ENCODE data around the gene NEUROD2. TPM values are rescaled to one million over a fixed set of nuclear protein-coding genes. Genes with fewer than 3 reads are reported as not detected.

NEUROD2 gene
- total RNA-seq, 1 donor from 2014 or later, result not detected

GRCh38 chr17:39611401-39612112, 3.8 kb upstream of the NEUROD2 start:
- no peak overlapping the region for H3K4me3 Mint-ChIP-seq (ENCODE audit: low read depth)
- no peak overlapping the region for H3K27ac Mint-ChIP-seq
- intact Hi-C loops (cut with micrococcal nuclease), result no loop called here
- H3K36me3 Mint-ChIP-seq (ENCODE audit: low read depth), result no peaks in the 10 kb centered on the region
- peaks cover 45% of the 10 kb centered on the region for H3K27me3 Mint-ChIP-seq (ENCODE audit: low read depth)
- no peaks in the 10 kb centered on the region for H3K9me3 Mint-ChIP-seq
- no peak for DNase-seq (ENCODE audit: low spot score)
- peaks cover 3% of the 10 kb centered on the region for H3K4me1 Mint-ChIP-seq (ENCODE audit: low read depth)

- H3K27me3 Mint-ChIP-seq (ENCODE audit: low read depth), result peaks cover 40% of the 10 kb centered on the region
- intact Hi-C loops (cut with micrococcal nuclease), result loop anchor here (10.0 kb wide), 1 partner anchor 385 kb away; the partner anchor contains the start of gene STAC2
Observed at GRCh38 chr17:39609416-39610025, 1.8 kb upstream of the NEUROD2 start.

GRCh38 chr17:39608142-39608981, 642 bp upstream of the NEUROD2 start:
- Mint-ChIP-seq H3K4me1 (ENCODE audit: low read depth) (peaks cover 5% of the 10 kb centered on the region), H3K36me3 (ENCODE audit: low read depth) (no peaks in the 10 kb centered on the region), H3K4me3 (ENCODE audit: low read depth) (no peak overlapping the region), H3K27me3 (ENCODE audit: low read depth) (peaks cover 47% of the 10 kb centered on the region), H3K27ac (no peak overlapping the region), H3K9me3 (no peaks in the 10 kb centered on the region)
- intact Hi-C loops (cut with micrococcal nuclease), result loop anchor here (10.0 kb wide), 1 partner anchor 384 kb away; the partner anchor contains the start of gene STAC2
- no peak for DNase-seq (ENCODE audit: low spot score)

More at GRCh38 chr17:39609416-39610025, 1.8 kb upstream of the NEUROD2 start:
- H3K4me3 Mint-ChIP-seq (ENCODE audit: low read depth), result no peak overlapping the region
- no peaks in the 10 kb centered on the region for H3K36me3 Mint-ChIP-seq (ENCODE audit: low read depth)
- H3K27ac Mint-ChIP-seq, result no peak overlapping the region
- no peak for DNase-seq (ENCODE audit: low spot score)
- peaks cover 3% of the 10 kb centered on the region for H3K4me1 Mint-ChIP-seq (ENCODE audit: low read depth)
- no peaks in the 10 kb centered on the region for H3K9me3 Mint-ChIP-seq

GRCh38 chr17:39607057-39607850, 466 bp downstream of the NEUROD2 start:
- Mint-ChIP-seq H3K36me3 (ENCODE audit: low read depth) (no peaks in the 10 kb centered on the region), H3K9me3 (no peaks in the 10 kb centered on the region), H3K27ac (no peak overlapping the region), H3K4me1 (ENCODE audit: low read depth) (peaks cover 10% of the 10 kb centered on the region), H3K4me3 (ENCODE audit: low read depth) (no peak overlapping the region), H3K27me3 (ENCODE audit: low read depth) (peaks cover 54% of the 10 kb centered on the region)
- no peak for DNase-seq (ENCODE audit: low spot score)
- intact Hi-C loops (cut with micrococcal nuclease), result loop anchor here (10.0 kb wide), 1 partner anchor 382 kb away; the partner anchor contains the start of gene STAC2

- no peak overlapping the region for H3K27ac Mint-ChIP-seq
- peaks cover 10% of the 10 kb centered on the region for H3K4me1 Mint-ChIP-seq (ENCODE audit: low read depth)
- no peak overlapping the region for H3K4me3 Mint-ChIP-seq (ENCODE audit: low read depth)
- no peaks in the 10 kb centered on the region for H3K9me3 Mint-ChIP-seq
- intact Hi-C loops (cut with micrococcal nuclease), result loop anchor here (10.0 kb wide), 1 partner anchor 382 kb away; the partner anchor contains the start of gene STAC2
- peaks cover 61% of the 10 kb centered on the region for H3K27me3 Mint-ChIP-seq (ENCODE audit: low read depth)
- DNase-seq (ENCODE audit: low spot score), result no peak
- no peaks in the 10 kb centered on the region for H3K36me3 Mint-ChIP-seq (ENCODE audit: low read depth)
Observed at GRCh38 chr17:39606434-39607056, 1.2 kb downstream of the NEUROD2 start.

- no peak overlapping the region for H3K27ac Mint-ChIP-seq
- no peak for DNase-seq (ENCODE audit: low spot score)
- H3K4me1 Mint-ChIP-seq (ENCODE audit: low read depth), result peaks cover 10% of the 10 kb centered on the region
- peaks cover 64% of the 10 kb centered on the region for H3K27me3 Mint-ChIP-seq (ENCODE audit: low read depth)
- intact Hi-C loops (cut with micrococcal nuclease), result loop anchor here (10.0 kb wide), 1 partner anchor 381 kb away; the partner anchor contains the start of gene STAC2
- no peaks in the 10 kb centered on the region for H3K9me3 Mint-ChIP-seq
- H3K4me3 Mint-ChIP-seq (ENCODE audit: low read depth), result no peak overlapping the region
- H3K36me3 Mint-ChIP-seq (ENCODE audit: low read depth), result no peaks in the 10 kb centered on the region
Observed at GRCh38 chr17:39605492-39606433, 2.0 kb downstream of the NEUROD2 start.

GRCh38 chr17:39604911-39605491, 2.7 kb downstream of the NEUROD2 start:
- Mint-ChIP-seq H3K4me1 (ENCODE audit: low read depth) (peaks cover 10% of the 10 kb centered on the region), H3K9me3 (no peaks in the 10 kb centered on the region), H3K27ac (no peak overlapping the region), H3K36me3 (ENCODE audit: low read depth) (no peaks in the 10 kb centered on the region), H3K27me3 (ENCODE audit: low read depth) (peaks cover 72% of the 10 kb centered on the region), H3K4me3 (ENCODE audit: low read depth) (no peak overlapping the region)
- intact Hi-C loops (cut with micrococcal nuclease), result loop anchor here (10.0 kb wide), 1 partner anchor 380 kb away; the partner anchor contains the start of gene STAC2
- no peak for DNase-seq (ENCODE audit: low spot score)

- no peaks in the 10 kb centered on the region for H3K9me3 Mint-ChIP-seq
- no peaks in the 10 kb centered on the region for H3K36me3 Mint-ChIP-seq (ENCODE audit: low read depth)
- peaks cover 72% of the 10 kb centered on the region for H3K27me3 Mint-ChIP-seq (ENCODE audit: low read depth)
- H3K4me1 Mint-ChIP-seq (ENCODE audit: low read depth), result peaks cover 9% of the 10 kb centered on the region
- H3K4me3 Mint-ChIP-seq (ENCODE audit: low read depth), result no peak overlapping the region
- intact Hi-C loops (cut with micrococcal nuclease), result loop anchor here (10.0 kb wide), 1 partner anchor 379 kb away; the partner anchor contains the start of gene STAC2
- DNase-seq (ENCODE audit: low spot score), result no peak
- no peak overlapping the region for H3K27ac Mint-ChIP-seq
Observed at GRCh38 chr17:39603304-39604016, 4.3 kb downstream of the NEUROD2 start.

GRCh38 chr17:39602533-39603303, 5.0 kb downstream of the NEUROD2 start:
- H3K27me3 Mint-ChIP-seq (ENCODE audit: low read depth), result peaks cover 77% of the 10 kb centered on the region
- intact Hi-C loops (cut with micrococcal nuclease), result loop anchor here (10.0 kb wide), 1 partner anchor 378 kb away; the partner anchor contains the start of gene STAC2
- no peak overlapping the region for H3K4me3 Mint-ChIP-seq (ENCODE audit: low read depth)
- no peak overlapping the region for H3K27ac Mint-ChIP-seq
- no peaks in the 10 kb centered on the region for H3K9me3 Mint-ChIP-seq
- no peaks in the 10 kb centered on the region for H3K36me3 Mint-ChIP-seq (ENCODE audit: low read depth)
- DNase-seq (ENCODE audit: low spot score), result no peak
- H3K4me1 Mint-ChIP-seq (ENCODE audit: low read depth), result peaks cover 10% of the 10 kb centered on the region
